NCI-H146 (cell line): ENCODE data around the gene SMCHD1.

Source experiments
- DNase-seq: peaks from one replicate; lab custom pipeline; 2025; lab: John Stamatoyannopoulos, UW

The SMCHD1 gene

GRCh38 chr18:2853173-2853925 lies 197.8 kb downstream of the SMCHD1 start:
- no peak for DNase-seq

GRCh38 chr18:2853926-2854664 lies 198.6 kb downstream of the SMCHD1 start:
- DNase-seq = no peak
